HepG2 (cell line): Measurements from ENCODE around the gene KIF6. TPM values are rescaled to one million over a fixed set of nuclear protein-coding genes. Genes with fewer than 3 reads are reported as not detected.

Source experiments
- ATAC-seq: fragments of 200-7000 bp; cut with Tn5 transposase; 3 replicates; pipeline ENCODE4 v1.9.1; 2020; ENCODE audit warnings: mild to moderate bottlenecking, moderate library complexity
- BruUV-seq: library from RNA; stranded (reverse); fragments of 400-500 nt; replicated peaks from 2 replicates; lab custom pipeline; 2021; lab: Mats Ljungman, UMichigan
- CTCF ChIA-PET: fragments of 300-600 bp; formaldehyde crosslinking; extraction: SDS; loops from one replicate; lab custom pipeline; 2021; ENCODE audit warnings: low total read pairs, inconsistent platforms, low intra/inter-chr PET ratio; lab: Yijun Ruan, JAX
- POLR2A ChIA-PET: fragments of 350-600 bp; sonication (Branson Sonifier 250); formaldehyde crosslinking; loops from one replicate; lab custom pipeline; 2020; ENCODE audit warnings: antibody characterized with exemption, inconsistent platforms; lab: Yijun Ruan, JAX
- DNase-seq: peaks from one replicate; pipeline ENCODE4 v3.0.0-alpha.2; 2015; ENCODE audit warnings: low spot score
- FAIRE-seq: peaks from 3 replicates; lab custom pipeline; 2011; peaks lifted over from hg19 to GRCh38; lab: Jason Lieb, UNC
- H2AFZ ChIP-seq: one replicate; pipeline ENCODE4 v1.6.1; 2011; ENCODE audit warnings: low read length, inconsistent platforms
- H3K27ac ChIP-seq: fragments of 300-600 bp; 3 replicates; pipeline ENCODE4 v1.8.0; 2011; ENCODE audit warnings: mixed run types, mild to moderate bottlenecking, mixed read lengths, low read length, inconsistent platforms; ENCODE audit not compliant: insufficient read depth; ENCODE audit errors: extremely low read length
- H3K27me3 ChIP-seq, 2 experiments: fragments of 200-600 bp in 1 of 2; 2 replicates in 1 of 2; 3 replicates in 1 of 2; pipeline versions ENCODE4 v1.6.0 to v1.8.0; 2011; ENCODE audit warnings: low read length in 2 of 2, mild to moderate bottlenecking in 2 of 2, moderate library complexity in 2 of 2, inconsistent platforms in 1 of 2; ENCODE audit not compliant: insufficient read depth in 2 of 2, control insufficient read depth in 1 of 2
- H3K36me3 ChIP-seq, 2 experiments: fragments of 200-600 bp in 1 of 2; replicated peaks in 1 of 2; 2 replicates in 1 of 2; 3 replicates in 1 of 2; pipeline versions ENCODE4 v1.5.1 to v1.8.0; 2011; ENCODE audit warnings: low read length in 2 of 2, inconsistent platforms in 1 of 2; ENCODE audit not compliant: insufficient read depth in 2 of 2, control insufficient read depth in 1 of 2
- H3K4me1 ChIP-seq: 2 replicates; pipeline ENCODE4 v1.5.1; 2012; ENCODE audit warnings: low read length, inconsistent platforms; ENCODE audit not compliant: insufficient read depth
- H3K4me2 ChIP-seq: 2 replicates; pipeline ENCODE4 v1.6.0; 2011; ENCODE audit warnings: low read depth, low read length, inconsistent platforms
- H3K4me3 ChIP-seq, 3 experiments: fragments of 200-600 bp in 1 of 3; sonication (generic), shearing (Covaris generic) in 1 of 3; replicated peaks in 1 of 3; 2 replicates each; pipeline ENCODE4 v1.5.1; 2011 to 2016; ENCODE audit warnings: low read length in 3 of 3, inconsistent platforms in 2 of 3, low read depth in 2 of 3, mild to moderate bottlenecking in 2 of 3, control low read depth in 1 of 3, mixed read lengths in 1 of 3; ENCODE audit not compliant: insufficient read depth in 1 of 3
- H3K79me2 ChIP-seq: one replicate; pipeline ENCODE4 v1.6.1; 2011; ENCODE audit warnings: low read length, inconsistent platforms; ENCODE audit not compliant: insufficient read depth
- H3K9ac ChIP-seq: 2 replicates; pipeline ENCODE4 v1.6.0; 2011; ENCODE audit warnings: mild to moderate bottlenecking, low read depth, low read length, inconsistent platforms; ENCODE audit not compliant: insufficient read depth
- H3K9me3 ChIP-seq: 2 replicates; pipeline ENCODE4 v1.5.1; 2012; ENCODE audit warnings: mild to moderate bottlenecking, low read length
- H4K20me1 ChIP-seq: 2 replicates; pipeline ENCODE4 v1.6.0; 2011; ENCODE audit warnings: inconsistent platforms, mild to moderate bottlenecking, low read length, moderate library complexity; ENCODE audit not compliant: insufficient read depth
- FOXM1 ChIP-seq: sonication (generic); formaldehyde crosslinking; IDR thresholded peaks from 2 replicates; pipeline ENCODE4 v1.5.0; 2020; ENCODE audit warnings: missing genetic modification reagents
- KAT2B ChIP-seq: fragments of 150-350 bp; IDR thresholded peaks from 2 replicates; pipeline ENCODE4 v1.6.1; 2014; ENCODE audit warnings: low read depth, low read length, borderline replicate concordance
- MIER3 ChIP-seq: IDR thresholded peaks from 2 replicates; pipeline ENCODE4 v1.6.1; 2016; ENCODE audit warnings: missing compliant biosample characterization, borderline replicate concordance
- RBM22 ChIP-seq: fragments of 200-400 bp; formaldehyde crosslinking; optimal IDR thresholded peaks from 2 replicates; pipeline ENCODE3; 2017; ENCODE audit warnings: mild to moderate bottlenecking, low read length, moderate library complexity
- SIX4 ChIP-seq: sonication (generic); formaldehyde crosslinking; IDR thresholded peaks from 2 replicates; pipeline ENCODE4 v1.4.0; 2020; ENCODE audit warnings: missing genetic modification reagents
- U2AF2 ChIP-seq: fragments of 200-400 bp; formaldehyde crosslinking; IDR thresholded peaks from 2 replicates; pipeline ENCODE4 v1.6.1; 2017; ENCODE audit warnings: low read depth, mild to moderate bottlenecking, low read length
- ZNF44 ChIP-seq: sonication (generic); formaldehyde crosslinking; IDR thresholded peaks from 2 replicates; pipeline ENCODE4 v1.5.1; 2020; ENCODE audit warnings: mild to moderate bottlenecking, missing genetic modification reagents
- WGBS: methylation state at CpG from one replicate; pipeline ENCODE4 v1.1.6; 2017; ENCODE audit warnings: low lambda C conversion rate; 5-methylcytosine and 5-hydroxymethylcytosine counted together
- in situ Hi-C: cut with HindIII; loops from 2 replicates; pipeline ENCODE4 v1.10.0; 2017; ENCODE audit warnings: low pct_unique_long_range_greater_than_20kb; ENCODE audit not compliant: extremely low pct_ligation_motif_present
- intact Hi-C: fragments of 100-400 bp; cut with micrococcal nuclease; formaldehyde crosslinking; loops from one replicate; pipeline ENCODE4 v1.10.0; 2022; ENCODE audit not compliant: unreplicated experiment
- polyA plus RNA-seq, 8 experiments: library from polyadenylated mRNA; depleted of rRNA in 3 of 8; stranded (reverse) in 7 of 8; unstranded in 1 of 8; fragments of >200 nt; fragmentation: Illumina TruSeq in 4 of 8; extraction: Trizol in 4 of 8; gene quantifications; 2 replicates each; pipeline versions ENCODE4 v1.2.1 to v1.2.3, GENCODE V29; 2011 to 2016; ENCODE audit warnings: low read depth in 4 of 8, missing spikeins in 1 of 8, mixed read lengths in 1 of 8; ENCODE audit not compliant: insufficient read depth in 1 of 8
- total RNA-seq, 5 experiments: library from RNA; depleted of rRNA; stranded (reverse); fragments of >200 nt; fragmentation: Illumina TruSeq; extraction: Trizol; gene quantifications; 2 replicates each; pipeline ENCODE4 v1.2.3, GENCODE V29; 2016; ENCODE audit warnings: low read depth in 1 of 5
- TF ChIP-seq, protein P1 (sequence below): sonication (generic); formaldehyde crosslinking; IDR thresholded peaks from 2 replicates; pipeline ENCODE4 v1.4.0; 2020; ENCODE audit warnings: mild to moderate bottlenecking, missing genetic modification reagents

Gene KIF6
- total and polyA plus RNA-seq, 2 of the 13 experiments (the other 11 are each of a cell fraction or from before 2014, with no cell fraction given): 0.04 to 0.27 TPM

DNA sequence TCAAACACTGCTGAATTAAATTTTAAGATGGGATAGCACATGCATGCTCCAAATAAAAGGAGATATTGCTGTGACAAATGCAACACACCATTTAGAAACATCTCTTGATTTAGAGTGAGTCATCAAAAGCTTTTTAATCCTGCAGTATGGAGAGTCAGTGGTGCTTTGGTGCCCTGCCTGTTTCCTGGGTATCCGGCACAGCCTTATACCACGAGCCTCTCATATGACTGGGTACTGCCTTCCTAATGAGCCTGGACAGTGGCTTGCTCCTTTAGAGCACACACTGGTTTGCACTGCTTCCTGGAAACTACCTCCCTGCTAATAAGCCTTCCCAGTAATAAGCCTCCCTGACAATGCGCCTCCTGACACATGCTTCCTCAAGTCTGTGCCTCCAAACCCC is 337.4 kb downstream of the KIF6 start (continued):
- TF ChIP-seq FOXM1 (CRISPR knock-in tag) (no peak), MIER3 (CRISPR knock-in tag) (no peak), SIX4 (no peak), U2AF2 (no peak), RBM22 (no peak)
- TF ChIP-seq, protein P1, sequence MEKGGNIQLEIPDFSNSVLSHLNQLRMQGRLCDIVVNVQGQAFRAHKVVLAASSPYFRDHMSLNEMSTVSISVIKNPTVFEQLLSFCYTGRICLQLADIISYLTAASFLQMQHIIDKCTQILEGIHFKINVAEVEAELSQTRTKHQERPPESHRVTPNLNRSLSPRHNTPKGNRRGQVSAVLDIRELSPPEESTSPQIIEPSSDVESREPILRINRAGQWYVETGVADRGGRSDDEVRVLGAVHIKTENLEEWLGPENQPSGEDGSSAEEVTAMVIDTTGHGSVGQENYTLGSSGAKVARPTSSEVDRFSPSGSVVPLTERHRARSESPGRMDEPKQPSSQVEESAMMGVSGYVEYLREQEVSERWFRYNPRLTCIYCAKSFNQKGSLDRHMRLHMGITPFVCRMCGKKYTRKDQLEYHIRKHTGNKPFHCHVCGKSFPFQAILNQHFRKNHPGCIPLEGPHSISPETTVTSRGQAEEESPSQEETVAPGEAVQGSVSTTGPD: no peak

DNA sequence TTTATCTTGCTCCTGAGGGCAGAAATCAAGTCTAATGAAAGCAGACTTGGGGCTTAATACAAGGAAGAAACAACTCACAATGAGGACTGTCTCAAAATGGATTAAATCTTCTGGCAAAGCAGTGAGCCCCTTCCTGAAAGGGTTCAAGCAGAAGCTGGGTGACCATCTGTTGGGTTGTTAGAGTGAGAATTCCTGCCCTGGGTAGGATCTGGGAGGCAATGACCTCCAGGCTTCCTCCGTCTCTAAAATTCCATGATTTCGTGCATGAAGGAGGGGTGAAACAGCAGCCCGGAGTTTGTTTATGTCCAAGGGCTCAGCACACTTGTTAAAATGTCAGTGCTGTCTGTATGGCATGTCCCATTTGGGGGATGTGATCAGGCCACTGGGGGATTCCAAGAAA is 338.7 kb downstream of the KIF6 start:
- in situ Hi-C loops (no loop called here), intact Hi-C loops (no loop called here)
- POLR2A ChIA-PET: no interaction called here
- no peaks in the 10 kb centered on the region for H3K4me1 ChIP-seq
- CTCF ChIA-PET: no interaction called here
- H3K36me3 ChIP-seq: no peaks in the 10 kb centered on the region
- WGBS: 9% methylated on average over 3 of the region's 3 CpGs
- BruUV-seq: no TSS peak
- no peaks in the 10 kb centered on the region; a peak in 1 of 5 replicates for H3K27me3 ChIP-seq
- no peaks in the 10 kb centered on the region for H4K20me1 ChIP-seq
- H3K9ac ChIP-seq: no peak overlapping the region
- ATAC-seq: no peak
- H2AFZ ChIP-seq: no peak overlapping the region
- no peaks in the 10 kb centered on the region for H3K79me2 ChIP-seq
- TF ChIP-seq ZNF44 (CRISPR knock-in tag) (no peak), KAT2B (no peak)
- no peak overlapping the region for H3K4me2 ChIP-seq
- FAIRE-seq: no peak
- H3K9me3 ChIP-seq: no peaks in the 10 kb centered on the region
- no peak for DNase-seq
- no peak overlapping the region for H3K27ac ChIP-seq
- no peak overlapping the region for H3K4me3 ChIP-seq
